ENCODE measurements around the gene BTBD16.

DNA sequence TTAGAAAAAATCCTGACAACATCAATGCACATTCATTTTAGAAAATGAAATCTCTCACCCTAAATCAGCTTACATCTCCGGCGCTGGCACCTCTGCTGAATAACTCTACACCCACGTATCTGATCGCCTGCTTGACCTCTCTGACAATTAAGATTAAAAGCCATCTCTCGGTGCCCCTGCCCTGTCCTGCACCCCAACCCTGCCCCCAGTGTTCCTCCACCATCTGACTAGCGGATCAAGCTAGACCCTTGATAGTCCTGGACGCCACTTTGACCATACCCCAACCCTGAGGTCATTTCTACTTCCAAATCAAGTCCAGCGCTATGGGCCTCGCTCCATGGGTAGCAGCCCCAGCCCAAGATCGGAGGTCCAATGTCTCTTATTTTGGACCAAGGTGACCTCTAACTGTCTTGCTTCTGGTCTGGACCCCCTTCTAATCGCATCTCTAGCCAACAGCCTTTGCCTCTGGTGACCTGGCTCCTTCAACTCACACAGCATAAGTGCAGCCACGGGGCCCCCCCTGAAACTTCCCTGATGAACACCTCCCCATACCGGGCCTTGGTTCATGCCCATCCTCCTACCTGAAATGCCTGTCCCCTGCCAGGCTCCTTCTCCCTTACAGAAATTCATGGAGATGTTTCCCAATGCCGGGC is 28.5 kb downstream of the BTBD16 start:
- TF ChIP-seq, protein P1, sequence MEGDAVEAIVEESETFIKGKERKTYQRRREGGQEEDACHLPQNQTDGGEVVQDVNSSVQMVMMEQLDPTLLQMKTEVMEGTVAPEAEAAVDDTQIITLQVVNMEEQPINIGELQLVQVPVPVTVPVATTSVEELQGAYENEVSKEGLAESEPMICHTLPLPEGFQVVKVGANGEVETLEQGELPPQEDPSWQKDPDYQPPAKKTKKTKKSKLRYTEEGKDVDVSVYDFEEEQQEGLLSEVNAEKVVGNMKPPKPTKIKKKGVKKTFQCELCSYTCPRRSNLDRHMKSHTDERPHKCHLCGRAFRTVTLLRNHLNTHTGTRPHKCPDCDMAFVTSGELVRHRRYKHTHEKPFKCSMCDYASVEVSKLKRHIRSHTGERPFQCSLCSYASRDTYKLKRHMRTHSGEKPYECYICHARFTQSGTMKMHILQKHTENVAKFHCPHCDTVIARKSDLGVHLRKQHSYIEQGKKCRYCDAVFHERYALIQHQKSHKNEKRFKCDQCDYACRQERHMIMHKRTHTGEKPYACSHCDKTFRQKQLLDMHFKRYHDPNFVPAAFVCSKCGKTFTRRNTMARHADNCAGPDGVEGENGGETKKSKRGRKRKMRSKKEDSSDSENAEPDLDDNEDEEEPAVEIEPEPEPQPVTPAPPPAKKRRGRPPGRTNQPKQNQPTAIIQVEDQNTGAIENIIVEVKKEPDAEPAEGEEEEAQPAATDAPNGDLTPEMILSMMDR (IDR thresholded peaks at IDR 0.05), result no peak
- TF ChIP-seq CREB1 (CRISPR knock-in tag; IDR thresholded peaks at IDR 0.05) (no peak), CREM (CRISPR knock-in tag; IDR thresholded peaks at IDR 0.05) (no peak)
